Left lung (tissue), 10 donors: ENCODE measurements around the gene PON1. TPM values are rescaled to one million over a fixed set of nuclear protein-coding genes. Genes with fewer than 3 reads are reported as not detected.

Experiments
- ATAC-seq: fragments of 200-7000 bp; cut with Tn5 transposase; one replicate; pipeline ENCODE4 v1.9.1; 2020; ENCODE audit warnings: moderate library complexity
- DNase-seq, 4 donors: peaks; one replicate each; pipeline ENCODE4 v3.0.0-alpha.2; 2013 to 2020
- H3K27ac ChIP-seq, 2 donors: fragments of 200-600 bp; sonication (generic) in 1 of 2; one replicate each; pipeline versions ENCODE4 v1.5.0 to v1.8.0; 2020 to 2021
- H3K27me3 ChIP-seq, 2 donors: fragments of 200-600 bp; sonication (generic) in 1 of 2; one replicate each; pipeline versions ENCODE4 v1.5.0 to v1.8.0; 2020 to 2021
- H3K36me3 ChIP-seq, 2 donors: fragments of 200-600 bp; sonication (generic) in 1 of 2; one replicate each; pipeline versions ENCODE4 v1.5.0 to v1.8.0; 2020 to 2021
- H3K4me1 ChIP-seq, 2 donors: fragments of 200-600 bp; one replicate each; pipeline ENCODE4 v1.8.0; 2021
- H3K4me3 ChIP-seq, 2 donors: fragments of 200-600 bp; sonication (generic) in 1 of 2; one replicate each; pipeline versions ENCODE4 v1.5.0 to v1.8.0; 2020 to 2021; ENCODE audit warnings: mild to moderate bottlenecking in 1 of 2
- H3K9me3 ChIP-seq, 2 donors: fragments of 200-600 bp; sonication (generic) in 1 of 2; one replicate each; pipeline versions ENCODE4 v1.5.0 to v1.8.0; 2020 to 2021
- intact Hi-C, 2 donors: fragments of 100-400 bp; cut with DNase I; formaldehyde crosslinking; loops; one replicate each; pipeline versions ENCODE4 v1.11.2 to v1.14.2; 2022
- polyA plus RNA-seq, 6 donors: library from polyadenylated mRNA; unstranded; fragments of 120-200 nt; gene quantifications; one replicate each; pipeline ENCODE4 v1.2.1, GENCODE V29; 2013; ENCODE audit not compliant: insufficient read length in 6 of 6
- total RNA-seq, 2 donors: library from RNA; stranded (reverse); fragmentation: NEBNext Ultra II Directional; extraction: Animal tissue kit (Norgen Biotek cat#: 25700); gene quantifications; one replicate each; pipeline ENCODE4 v1.2.1, GENCODE V29; 2021
- TF ChIP-seq, protein P1 (sequence below), 2 donors: fragments of 200-600 bp; sonication (generic) in 1 of 2; IDR thresholded peaks; one replicate each; pipeline versions ENCODE4 v1.5.0 to v1.8.0; 2021; ENCODE audit warnings: antibody characterized with exemption in 2 of 2
- donor health status: DM: no; HTN: yes; CAD: no.
- donor health status: DM: no; HTN: no; CAD: no.

Gene PON1
- total and polyA plus RNA-seq, 8 donors: 0.42 to 1.7 (median 0.75) TPM

DNA sequence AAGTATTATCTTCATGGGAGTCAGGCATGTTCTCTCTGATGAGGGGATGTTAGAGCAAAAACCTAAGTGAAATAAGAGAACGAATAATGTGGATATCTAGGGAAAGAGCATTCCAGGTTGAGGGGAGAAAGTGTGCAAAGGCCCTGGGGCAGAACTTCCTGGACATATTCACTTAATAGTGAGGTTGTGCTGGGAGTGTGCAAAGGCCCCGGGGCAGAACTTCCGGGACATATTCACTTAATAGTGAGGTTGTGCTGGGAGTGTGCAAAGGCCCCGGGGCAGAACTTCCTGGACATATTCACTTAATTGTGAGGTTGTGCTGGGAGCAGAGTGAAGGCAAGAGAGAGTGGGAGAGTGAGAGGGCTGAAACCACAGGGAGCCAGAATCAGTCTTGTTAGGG is 11.8 kb downstream of the PON1 start:
- Histone ChIP-seq H3K9me3 (no peaks in the 10 kb centered on the region), H3K27ac (no peak overlapping the region), H3K27me3 (no peaks in the 10 kb centered on the region), H3K4me3 (no peak overlapping the region), H3K36me3 (no peaks in the 10 kb centered on the region), H3K4me1 (no peaks in the 10 kb centered on the region)
- no peak for DNase-seq
- intact Hi-C loops: no loop called here
- TF ChIP-seq, protein P1, sequence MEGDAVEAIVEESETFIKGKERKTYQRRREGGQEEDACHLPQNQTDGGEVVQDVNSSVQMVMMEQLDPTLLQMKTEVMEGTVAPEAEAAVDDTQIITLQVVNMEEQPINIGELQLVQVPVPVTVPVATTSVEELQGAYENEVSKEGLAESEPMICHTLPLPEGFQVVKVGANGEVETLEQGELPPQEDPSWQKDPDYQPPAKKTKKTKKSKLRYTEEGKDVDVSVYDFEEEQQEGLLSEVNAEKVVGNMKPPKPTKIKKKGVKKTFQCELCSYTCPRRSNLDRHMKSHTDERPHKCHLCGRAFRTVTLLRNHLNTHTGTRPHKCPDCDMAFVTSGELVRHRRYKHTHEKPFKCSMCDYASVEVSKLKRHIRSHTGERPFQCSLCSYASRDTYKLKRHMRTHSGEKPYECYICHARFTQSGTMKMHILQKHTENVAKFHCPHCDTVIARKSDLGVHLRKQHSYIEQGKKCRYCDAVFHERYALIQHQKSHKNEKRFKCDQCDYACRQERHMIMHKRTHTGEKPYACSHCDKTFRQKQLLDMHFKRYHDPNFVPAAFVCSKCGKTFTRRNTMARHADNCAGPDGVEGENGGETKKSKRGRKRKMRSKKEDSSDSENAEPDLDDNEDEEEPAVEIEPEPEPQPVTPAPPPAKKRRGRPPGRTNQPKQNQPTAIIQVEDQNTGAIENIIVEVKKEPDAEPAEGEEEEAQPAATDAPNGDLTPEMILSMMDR (IDR thresholded peaks at IDR 0.05): no peak
- ATAC-seq: no peak

DNA sequence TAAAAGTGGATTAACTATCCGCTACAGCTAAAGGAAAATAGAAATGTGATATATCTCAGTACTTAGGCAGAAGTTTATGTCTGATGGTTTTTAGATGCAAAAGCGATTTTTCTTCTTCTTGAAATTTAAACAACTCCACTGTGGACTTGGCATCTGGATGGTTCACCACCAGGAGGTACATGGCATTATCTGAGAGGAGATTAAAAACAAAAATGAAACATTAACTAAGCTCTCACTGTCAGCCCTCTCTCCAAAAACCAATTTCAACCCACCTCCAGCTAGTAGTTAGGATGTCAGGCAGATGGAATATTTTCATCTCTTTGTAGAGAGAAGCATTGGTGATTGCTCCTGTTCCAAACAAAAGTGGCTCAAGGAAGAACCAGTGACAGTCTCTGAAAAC is 12.9 kb downstream of the PON1 start:
- H3K4me1 ChIP-seq: no peaks in the 10 kb centered on the region
- TF ChIP-seq, protein P1 (IDR thresholded peaks at IDR 0.05): no peak
- DNase-seq: no peak
- no peaks in the 10 kb centered on the region for H3K36me3 ChIP-seq
- no peak for ATAC-seq
- H3K9me3 ChIP-seq: no peaks in the 10 kb centered on the region
- no peak overlapping the region for H3K4me3 ChIP-seq
- intact Hi-C loops: no loop called here
- no peaks in the 10 kb centered on the region for H3K27me3 ChIP-seq
- no peak overlapping the region for H3K27ac ChIP-seq

DNA sequence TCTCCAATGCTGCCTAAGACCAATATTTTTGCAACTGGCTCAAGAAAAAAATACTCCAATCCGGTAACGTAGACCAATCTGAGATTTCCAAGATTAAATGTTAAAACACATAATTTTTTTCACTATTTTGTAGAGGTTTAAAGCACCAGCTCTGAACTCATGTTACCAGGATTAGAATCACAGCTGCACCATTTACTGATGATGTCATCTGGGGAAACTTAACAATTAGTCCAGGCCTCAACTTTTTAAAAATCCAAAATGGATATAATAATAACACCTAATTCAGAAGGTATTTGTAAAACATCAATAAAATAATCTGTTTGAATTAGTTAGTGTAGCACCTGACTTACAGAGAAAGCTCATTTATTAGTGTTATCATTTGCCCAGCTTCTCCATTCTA is 14.4 kb downstream of the PON1 start:
- Histone ChIP-seq H3K9me3 (no peaks in the 10 kb centered on the region), H3K27me3 (no peaks in the 10 kb centered on the region), H3K4me1 (no peaks in the 10 kb centered on the region), H3K4me3 (no peak overlapping the region), H3K27ac (no peak overlapping the region), H3K36me3 (no peaks in the 10 kb centered on the region)
- no peak for ATAC-seq
- TF ChIP-seq, protein P1 (IDR thresholded peaks at IDR 0.05): no peak
- no peak for DNase-seq
- intact Hi-C loops: no loop called here

DNA sequence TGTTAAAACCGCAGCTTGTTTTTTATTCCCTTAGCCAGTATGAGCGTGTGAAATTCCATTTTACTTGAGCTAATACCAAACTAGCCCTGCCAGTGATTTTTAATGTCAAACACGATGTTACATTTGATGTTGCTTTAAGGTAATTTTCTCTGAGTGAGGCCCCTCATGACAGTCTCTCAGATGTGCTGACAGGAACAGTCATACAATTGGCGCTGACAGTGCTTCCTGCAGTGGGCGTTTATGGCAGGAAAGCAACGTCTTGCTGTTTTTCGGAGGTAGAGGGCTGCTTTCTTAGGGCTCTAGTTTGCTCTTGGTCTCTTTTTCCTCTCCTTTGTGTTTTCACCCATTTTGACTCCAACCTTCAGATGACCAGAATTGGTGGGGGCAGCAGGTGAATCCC is 19.3 kb downstream of the PON1 start:
- no peaks in the 10 kb centered on the region for H3K4me1 ChIP-seq
- H3K27me3 ChIP-seq: no peaks in the 10 kb centered on the region
- H3K36me3 ChIP-seq: no peaks in the 10 kb centered on the region
- TF ChIP-seq, protein P1 (IDR thresholded peaks at IDR 0.05): no peak
- intact Hi-C loops: no loop called here
- ATAC-seq: no peak
- H3K4me3 ChIP-seq: no peak overlapping the region
- no peak for DNase-seq
- H3K27ac ChIP-seq: no peak overlapping the region
- no peaks in the 10 kb centered on the region for H3K9me3 ChIP-seq

DNA sequence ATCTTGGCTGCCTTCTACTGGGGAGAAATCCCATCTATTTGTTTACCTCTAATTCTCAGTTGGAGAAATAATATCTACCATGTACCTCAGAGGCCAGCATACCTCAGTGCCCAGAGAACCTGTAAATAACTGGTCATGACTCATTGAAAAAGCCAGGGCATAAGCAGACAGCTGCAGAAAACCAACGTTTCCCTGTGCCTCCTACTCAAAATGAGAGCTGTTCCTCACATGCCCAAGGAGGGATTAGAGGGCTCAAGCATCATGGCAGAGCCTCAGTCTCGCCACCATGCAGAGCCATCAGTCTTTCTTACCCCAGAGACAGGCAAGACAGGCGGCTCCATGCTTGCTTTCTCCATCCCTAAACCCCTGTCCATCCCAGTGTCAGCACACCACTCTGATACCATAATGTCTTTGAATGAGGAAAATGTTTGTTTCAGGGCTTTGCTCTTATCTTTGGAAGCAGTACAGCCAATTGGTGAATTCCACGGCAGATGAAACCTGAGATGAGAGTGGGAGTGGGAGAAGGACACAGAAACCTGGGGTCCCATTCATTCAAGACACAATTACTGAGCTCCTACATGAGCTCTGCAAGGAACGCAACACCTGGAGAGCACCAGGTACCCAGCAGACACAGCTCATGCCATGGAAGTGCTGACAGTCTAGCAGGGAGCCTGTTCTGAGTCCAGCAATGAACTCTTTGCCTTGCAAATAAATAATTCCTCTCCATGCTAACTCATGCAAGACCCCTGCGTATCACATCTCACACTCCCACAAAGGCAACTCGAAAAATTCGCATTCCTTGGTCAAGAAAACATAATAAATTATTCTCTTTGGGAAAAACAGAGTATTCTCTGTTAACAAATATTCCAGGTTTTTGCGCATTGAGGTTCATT is 21.1 kb downstream of the PON1 start:
- ATAC-seq: no peak
- no peak for DNase-seq

More for the DNA sequence above, 21.1 kb downstream of the PON1 start:
- H3K9me3 ChIP-seq: no peaks in the 10 kb centered on the region
- H3K36me3 ChIP-seq: no peaks in the 10 kb centered on the region
- H3K4me1 ChIP-seq: no peaks in the 10 kb centered on the region
- H3K4me3 ChIP-seq: no peak overlapping the region
- TF ChIP-seq, protein P1 (IDR thresholded peaks at IDR 0.05): no peak
- intact Hi-C loops: no loop called here
- no peaks in the 10 kb centered on the region for H3K27me3 ChIP-seq
- H3K27ac ChIP-seq: no peak overlapping the region
